Activated CD4-positive, alpha-beta T cell treated with anti-CD3 and anti-CD28 coated beads, Interleukin-2, amount 50 U/mL, for 48 hours (primary cell): ENCODE measurements around the gene WSB1.
"Not testable (repeated sequence)": the region's sequence is repeated elsewhere in the genome, so short reads cannot be mapped to it uniquely, and the experiment has no call there.

ENCODE experiments used
- DNase-seq, 2 experiments: peaks; one replicate each; pipeline ENCODE4 v3.0.0-alpha.2; 2020

WSB1 gene

GRCh38 chr17:27318228-27318627 lies 24.3 kb downstream of the WSB1 start:
- DNase-seq = no peak

GRCh38 chr17:27318633-27319032 lies 24.7 kb downstream of the WSB1 start:
- DNase-seq = no peak

- no peak for DNase-seq
Measured at GRCh38 chr17:27319541-27320221, 25.8 kb downstream of the WSB1 start.

- DNase-seq = no peak
Measured at GRCh38 chr17:27320222-27320560, 26.3 kb downstream of the WSB1 start.

- DNase-seq = no peak
Measured at GRCh38 chr17:27321372-27321771, 27.5 kb downstream of the WSB1 start.

GRCh38 chr17:27322026-27322425 lies 28.1 kb downstream of the WSB1 start:
- no peak for DNase-seq

- DNase-seq = no peak
Measured at GRCh38 chr17:27322690-27323508, 29.0 kb downstream of the WSB1 start.

- DNase-seq = no peak
Measured at GRCh38 chr17:27323538-27324215, 29.8 kb downstream of the WSB1 start.

GRCh38 chr17:27324771-27325339 lies 30.9 kb downstream of the WSB1 start:
- no peak for DNase-seq

GRCh38 chr17:27326051-27326450 lies 32.1 kb downstream of the WSB1 start:
- DNase-seq = no peak

GRCh38 chr17:27326585-27326984 lies 32.7 kb downstream of the WSB1 start:
- DNase-seq = no peak

GRCh38 chr17:27327397-27327796 lies 33.5 kb downstream of the WSB1 start:
- no peak for DNase-seq

GRCh38 chr17:27327871-27328270 lies 34.0 kb downstream of the WSB1 start:
- DNase-seq = no peak

GRCh38 chr17:27328686-27329085 lies 34.8 kb downstream of the WSB1 start:
- DNase-seq = not testable (repeated sequence)

- no peak for DNase-seq
Measured at GRCh38 chr17:27329146-27329805, 35.4 kb downstream of the WSB1 start.

- DNase-seq = no peak
Measured at GRCh38 chr17:27332047-27332393, 38.1 kb downstream of the WSB1 start.

- DNase-seq = peak; percentile 91 to 93
Measured at GRCh38 chr17:27332485-27333409, 38.8 kb downstream of the WSB1 start.

- DNase-seq = peak; percentile 24 to 37
Measured at GRCh38 chr17:27333410-27333980, 39.6 kb downstream of the WSB1 start.

- no peak for DNase-seq
Measured at GRCh38 chr17:27336184-27336583, 42.3 kb downstream of the WSB1 start.

GRCh38 chr17:27338536-27338985 lies 44.6 kb downstream of the WSB1 start:
- no peak for DNase-seq

- no peak for DNase-seq
Measured at GRCh38 chr17:27339198-27339835, 45.4 kb downstream of the WSB1 start.
